HepG2 (cell line): ENCODE results near the gene SLC13A3. TPM values are rescaled to one million over a fixed set of nuclear protein-coding genes. Genes with fewer than 3 reads are reported as not detected.
A peak's percentile ranks its signal among the peaks of the same experiment; 100 is the strongest.

Experiments
- HOXA3 ChIP-seq: sonication (generic); formaldehyde crosslinking; IDR thresholded peaks from 2 replicates; pipeline ENCODE4 v1.5.0; 2020; ENCODE audit warnings: missing genetic modification reagents
- IRF2 ChIP-seq: IDR thresholded peaks from 2 replicates; pipeline ENCODE4 v1.6.1; 2018; ENCODE audit warnings: missing genetic modification reagents, missing compliant biosample characterization
- MXD1 ChIP-seq: sonication (generic); formaldehyde crosslinking; IDR thresholded peaks from 2 replicates; pipeline ENCODE4 v1.4.0; 2020; ENCODE audit warnings: mild to moderate bottlenecking, missing genetic modification reagents
- MXI1 ChIP-seq: IDR thresholded peaks from 3 replicates; pipeline ENCODE4 v1.6.1; 2012; ENCODE audit warnings: low read depth, low read length, inconsistent platforms, borderline replicate concordance
- RNF2 ChIP-seq: fragments of 450-650 bp; conservative IDR thresholded peaks from 2 replicates; pipeline ENCODE4 v1.6.1; 2016; ENCODE audit warnings: low read depth
- STAT6 ChIP-seq: sonication (generic); formaldehyde crosslinking; IDR thresholded peaks from 2 replicates; pipeline ENCODE4 v1.4.0; 2020; ENCODE audit warnings: missing genetic modification reagents, mild to moderate bottlenecking, borderline replicate concordance
- TARDBP ChIP-seq: sonication (generic); formaldehyde crosslinking; IDR thresholded peaks from 2 replicates; pipeline ENCODE4 v1.8.0; 2022; ENCODE audit warnings: mild to moderate bottlenecking, missing genetic modification reagents
- XBP1 ChIP-seq: sonication (generic); formaldehyde crosslinking; IDR thresholded peaks from 2 replicates; pipeline ENCODE4 v1.5.0; 2020; ENCODE audit warnings: missing genetic modification reagents
- ZNF10 ChIP-seq: sonication (generic); formaldehyde crosslinking; IDR thresholded peaks from 2 replicates; pipeline ENCODE4 v1.4.0; 2020; ENCODE audit warnings: mild to moderate bottlenecking, low read depth, missing genetic modification reagents, borderline replicate concordance
- ZNF703 ChIP-seq: sonication (generic); formaldehyde crosslinking; IDR thresholded peaks from 2 replicates; pipeline ENCODE4 v1.5.1; 2020; ENCODE audit warnings: missing genetic modification reagents, mild to moderate bottlenecking, moderate library complexity, borderline replicate concordance
- ZNF792 ChIP-seq: IDR thresholded peaks from 2 replicates; pipeline ENCODE4 v1.6.1; 2016
- polyA plus RNA-seq, 8 experiments: library from polyadenylated mRNA; depleted of rRNA in 3 of 8; stranded (reverse) in 7 of 8; unstranded in 1 of 8; fragments of >200 nt; fragmentation: Illumina TruSeq in 4 of 8; extraction: Trizol in 4 of 8; gene quantifications; 2 replicates each; pipeline versions ENCODE4 v1.2.1 to v1.2.3, GENCODE V29; 2011 to 2016; ENCODE audit warnings: low read depth in 4 of 8, missing spikeins in 1 of 8, mixed read lengths in 1 of 8; ENCODE audit not compliant: insufficient read depth in 1 of 8
- total RNA-seq, 5 experiments: library from RNA; depleted of rRNA; stranded (reverse); fragments of >200 nt; fragmentation: Illumina TruSeq; extraction: Trizol; gene quantifications; 2 replicates each; pipeline ENCODE4 v1.2.3, GENCODE V29; 2016; ENCODE audit warnings: low read depth in 1 of 5
- TF ChIP-seq, protein P1 (sequence below): sonication (generic); formaldehyde crosslinking; IDR thresholded peaks from 2 replicates; pipeline ENCODE4 v1.5.0; 2020; ENCODE audit warnings: missing genetic modification reagents
- TF ChIP-seq, protein P2 (sequence below): sonication (generic); formaldehyde crosslinking; IDR thresholded peaks from 2 replicates; pipeline ENCODE4 v1.5.1; 2020; ENCODE audit warnings: missing genetic modification reagents, mild to moderate bottlenecking, borderline replicate concordance
- TF ChIP-seq, protein P3 (sequence below): sonication (generic); formaldehyde crosslinking; IDR thresholded peaks from 2 replicates; pipeline ENCODE4 v1.8.0; 2022; ENCODE audit warnings: missing genetic modification reagents, mild to moderate bottlenecking, moderate library complexity, borderline replicate concordance
- TF ChIP-seq, protein P4 (sequence below): sonication (generic); formaldehyde crosslinking; IDR thresholded peaks from 2 replicates; pipeline ENCODE4 v1.4.0; 2020; ENCODE audit warnings: missing genetic modification reagents, mild to moderate bottlenecking, borderline replicate concordance
- TF ChIP-seq, protein P5 (sequence below): sonication (generic); formaldehyde crosslinking; IDR thresholded peaks from 2 replicates; pipeline ENCODE4 v1.4.0; 2020; ENCODE audit warnings: mild to moderate bottlenecking, missing genetic modification reagents

Gene SLC13A3
- total and polyA plus RNA-seq, 2 of the 13 experiments (the other 11 are each of a cell fraction or from before 2014, with no cell fraction given) = 66.5 to 76.0 TPM

DNA sequence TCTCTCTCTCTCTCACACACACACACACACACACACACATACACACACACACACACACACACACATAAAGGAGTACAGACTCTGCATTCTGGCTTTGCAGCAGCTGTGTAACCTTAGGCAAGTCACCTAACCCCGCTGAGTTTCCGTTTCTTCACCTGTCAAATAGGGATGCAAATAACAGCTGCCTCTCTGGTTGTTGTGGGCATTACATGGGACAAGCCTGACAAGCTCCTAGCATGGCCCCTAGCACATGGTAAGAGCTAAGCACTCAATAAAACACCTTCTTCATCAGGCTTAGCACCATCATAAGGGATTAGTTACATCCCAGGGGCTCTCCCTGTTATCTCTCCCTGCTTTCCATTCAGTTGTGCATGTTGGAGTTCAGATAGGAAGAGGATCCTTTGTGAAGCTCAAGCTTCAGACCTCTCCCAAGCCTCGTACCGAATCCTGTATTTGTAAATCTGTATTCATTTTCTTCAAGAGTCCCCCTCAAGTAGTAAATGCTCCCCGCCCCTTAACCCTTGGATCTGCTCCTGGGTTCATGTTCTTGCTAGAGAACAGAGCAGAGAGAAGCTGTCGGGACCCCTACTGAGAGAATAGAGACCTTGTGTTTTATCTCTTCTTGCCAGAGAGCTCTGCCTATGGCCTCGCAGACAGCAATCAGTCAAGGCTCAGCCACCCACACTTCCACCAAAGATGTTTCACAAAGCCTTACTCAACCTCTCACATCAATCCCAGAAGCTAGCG is 2.2 kb downstream of the SLC13A3 start (continued):
- TF ChIP-seq, protein P1, sequence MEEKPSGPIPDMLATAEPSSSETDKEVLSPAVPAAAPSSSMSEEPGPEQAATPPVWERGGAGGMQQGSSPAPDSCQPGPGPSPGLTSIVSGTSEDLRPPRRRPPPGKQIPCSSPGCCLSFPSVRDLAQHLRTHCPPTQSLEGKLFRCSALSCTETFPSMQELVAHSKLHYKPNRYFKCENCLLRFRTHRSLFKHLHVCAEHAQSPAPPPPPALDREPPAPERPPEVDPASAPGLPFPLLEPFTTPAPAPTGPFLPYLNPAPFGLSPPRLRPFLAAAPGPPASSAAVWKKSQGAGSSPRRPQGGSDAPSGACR (CRISPR knock-in tag) = no peak
- TF ChIP-seq, protein P2, sequence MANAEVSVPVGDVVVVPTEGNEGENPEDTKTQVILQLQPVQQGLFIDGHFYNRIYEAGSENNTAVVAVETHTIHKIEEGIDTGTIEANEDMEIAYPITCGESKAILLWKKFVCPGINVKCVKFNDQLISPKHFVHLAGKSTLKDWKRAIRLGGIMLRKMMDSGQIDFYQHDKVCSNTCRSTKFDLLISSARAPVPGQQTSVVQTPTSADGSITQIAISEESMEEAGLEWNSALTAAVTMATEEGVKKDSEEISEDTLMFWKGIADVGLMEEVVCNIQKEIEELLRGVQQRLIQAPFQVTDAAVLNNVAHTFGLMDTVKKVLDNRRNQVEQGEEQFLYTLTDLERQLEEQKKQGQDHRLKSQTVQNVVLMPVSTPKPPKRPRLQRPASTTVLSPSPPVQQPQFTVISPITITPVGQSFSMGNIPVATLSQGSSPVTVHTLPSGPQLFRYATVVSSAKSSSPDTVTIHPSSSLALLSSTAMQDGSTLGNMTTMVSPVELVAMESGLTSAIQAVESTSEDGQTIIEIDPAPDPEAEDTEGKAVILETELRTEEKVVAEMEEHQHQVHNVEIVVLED = no peak
- TF ChIP-seq ZNF703 (CRISPR knock-in tag) (no peak), TARDBP (no peak), HOXA3 (CRISPR knock-in tag) (0 out of 2 replicates have a peak, but pooled peaks have one; percentile 26), MXD1 (no peak), RNF2 (no peak), MXI1 (no peak), IRF2 (CRISPR knock-in tag) (no peak), ZNF792 (CRISPR knock-in tag) (no peak), XBP1 (CRISPR knock-in tag) (no peak), STAT6 (CRISPR knock-in tag) (no peak), ZNF10 (CRISPR knock-in tag) (no peak)
- TF ChIP-seq, protein P3, sequence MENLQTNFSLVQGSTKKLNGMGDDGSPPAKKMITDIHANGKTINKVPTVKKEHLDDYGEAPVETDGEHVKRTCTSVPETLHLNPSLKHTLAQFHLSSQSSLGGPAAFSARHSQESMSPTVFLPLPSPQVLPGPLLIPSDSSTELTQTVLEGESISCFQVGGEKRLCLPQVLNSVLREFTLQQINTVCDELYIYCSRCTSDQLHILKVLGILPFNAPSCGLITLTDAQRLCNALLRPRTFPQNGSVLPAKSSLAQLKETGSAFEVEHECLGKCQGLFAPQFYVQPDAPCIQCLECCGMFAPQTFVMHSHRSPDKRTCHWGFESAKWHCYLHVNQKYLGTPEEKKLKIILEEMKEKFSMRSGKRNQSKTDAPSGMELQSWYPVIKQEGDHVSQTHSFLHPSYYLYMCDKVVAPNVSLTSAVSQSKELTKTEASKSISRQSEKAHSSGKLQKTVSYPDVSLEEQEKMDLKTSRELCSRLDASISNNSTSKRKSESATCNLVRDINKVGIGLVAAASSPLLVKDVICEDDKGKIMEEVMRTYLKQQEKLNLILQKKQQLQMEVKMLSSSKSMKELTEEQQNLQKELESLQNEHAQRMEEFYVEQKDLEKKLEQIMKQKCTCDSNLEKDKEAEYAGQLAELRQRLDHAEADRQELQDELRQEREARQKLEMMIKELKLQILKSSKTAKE (CRISPR knock-in tag) = no peak
- TF ChIP-seq, protein P4, sequence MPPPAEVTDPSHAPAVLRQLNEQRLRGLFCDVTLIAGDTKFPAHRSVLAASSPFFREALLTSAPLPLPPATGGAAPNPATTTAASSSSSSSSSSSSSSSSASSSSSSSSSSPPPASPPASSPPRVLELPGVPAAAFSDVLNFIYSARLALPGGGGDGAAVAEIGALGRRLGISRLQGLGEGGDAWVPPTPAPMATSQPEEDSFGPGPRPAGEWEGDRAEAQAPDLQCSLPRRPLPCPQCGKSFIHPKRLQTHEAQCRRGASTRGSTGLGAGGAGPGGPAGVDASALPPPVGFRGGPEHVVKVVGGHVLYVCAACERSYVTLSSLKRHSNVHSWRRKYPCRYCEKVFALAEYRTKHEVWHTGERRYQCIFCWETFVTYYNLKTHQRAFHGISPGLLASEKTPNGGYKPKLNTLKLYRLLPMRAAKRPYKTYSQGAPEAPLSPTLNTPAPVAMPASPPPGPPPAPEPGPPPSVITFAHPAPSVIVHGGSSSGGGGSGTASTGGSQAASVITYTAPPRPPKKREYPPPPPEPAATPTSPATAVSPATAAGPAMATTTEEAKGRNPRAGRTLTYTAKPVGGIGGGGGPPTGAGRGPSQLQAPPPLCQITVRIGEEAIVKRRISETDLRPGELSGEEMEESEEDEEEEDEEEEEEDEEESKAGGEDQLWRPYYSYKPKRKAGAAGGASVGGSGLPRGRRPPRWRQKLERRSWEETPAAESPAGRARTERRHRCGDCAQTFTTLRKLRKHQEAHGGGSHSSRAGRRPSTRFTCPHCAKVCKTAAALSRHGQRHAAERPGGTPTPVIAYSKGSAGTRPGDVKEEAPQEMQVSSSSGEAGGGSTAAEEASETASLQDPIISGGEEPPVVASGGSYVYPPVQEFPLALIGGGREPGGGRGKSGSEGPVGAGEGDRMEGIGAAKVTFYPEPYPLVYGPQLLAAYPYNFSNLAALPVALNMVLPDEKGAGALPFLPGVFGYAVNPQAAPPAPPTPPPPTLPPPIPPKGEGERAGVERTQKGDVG (CRISPR knock-in tag) = no peak
- TF ChIP-seq, protein P5, sequence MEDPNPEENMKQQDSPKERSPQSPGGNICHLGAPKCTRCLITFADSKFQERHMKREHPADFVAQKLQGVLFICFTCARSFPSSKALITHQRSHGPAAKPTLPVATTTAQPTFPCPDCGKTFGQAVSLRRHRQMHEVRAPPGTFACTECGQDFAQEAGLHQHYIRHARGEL (CRISPR knock-in tag) = no peak
